HepG2 (cell line): ENCODE data around the gene CPNE4. TPM values are rescaled to one million over a fixed set of nuclear protein-coding genes. Genes with fewer than 3 reads are reported as not detected.

Experiments used
- BHLHE40 ChIP-seq: IDR thresholded peaks from 2 replicates; pipeline ENCODE4 v1.6.1; 2011; ENCODE audit warnings: low read length, improper control_type of control experiment
- CC2D1A ChIP-seq: sonication (generic); formaldehyde crosslinking; IDR thresholded peaks from 2 replicates; pipeline ENCODE4 v1.8.1; 2023; ENCODE audit warnings: mild to moderate bottlenecking, missing genetic modification reagents
- CENPBD1 ChIP-seq: sonication (generic); formaldehyde crosslinking; IDR thresholded peaks from 2 replicates; pipeline ENCODE4 v1.8.0; 2022; ENCODE audit warnings: missing genetic modification reagents, low read depth, mild to moderate bottlenecking, borderline replicate concordance
- FLYWCH1 ChIP-seq: sonication (generic); formaldehyde crosslinking; IDR thresholded peaks from 2 replicates; pipeline ENCODE4 v1.8.1; 2023; ENCODE audit warnings: mild to moderate bottlenecking, missing genetic modification reagents
- FOSL2 ChIP-seq: sonication (generic); formaldehyde crosslinking; IDR thresholded peaks from 2 replicates; pipeline ENCODE4 v1.4.0; 2020; ENCODE audit warnings: missing genetic modification reagents
- FOXA1 ChIP-seq, 2 experiments: fragments of 450-650 bp in 1 of 2; sonication (generic) in 1 of 2; formaldehyde crosslinking in 1 of 2; IDR thresholded peaks; 2 replicates each; pipeline versions ENCODE4 v1.4.0 to v1.6.1; 2016 to 2020; ENCODE audit warnings: missing genetic modification reagents in 1 of 2
- HOXD1 ChIP-seq: sonication (generic); formaldehyde crosslinking; IDR thresholded peaks from 2 replicates; pipeline ENCODE4 v1.5.0; 2020; ENCODE audit warnings: missing genetic modification reagents
- KDM1A ChIP-seq: IDR thresholded peaks from 2 replicates; pipeline ENCODE4 v1.6.1; 2016; ENCODE audit warnings: missing compliant biosample characterization
- KDM3A ChIP-seq: IDR thresholded peaks from 2 replicates; pipeline ENCODE4 v1.6.1; 2018; ENCODE audit warnings: low read depth, missing compliant biosample characterization
- KLF12 ChIP-seq: sonication (generic); formaldehyde crosslinking; IDR thresholded peaks from 2 replicates; pipeline ENCODE4 v1.4.0; 2020; ENCODE audit warnings: missing genetic modification reagents, borderline replicate concordance
- KLF13 ChIP-seq: sonication (generic); formaldehyde crosslinking; IDR thresholded peaks from 2 replicates; pipeline ENCODE4 v1.4.0; 2020; ENCODE audit warnings: mild to moderate bottlenecking, missing genetic modification reagents
- MIER2 ChIP-seq: IDR thresholded peaks from 2 replicates; pipeline ENCODE4 v1.6.1; 2016; ENCODE audit warnings: missing biosample characterization, missing genetic modification reagents
- MNT ChIP-seq: fragments of 450-650 bp; IDR thresholded peaks from 2 replicates; pipeline ENCODE4 v1.6.1; 2016
- PREB ChIP-seq: sonication (generic); formaldehyde crosslinking; IDR thresholded peaks from 2 replicates; pipeline ENCODE4 v1.4.0; 2020; ENCODE audit warnings: missing genetic modification reagents
- SAP130 ChIP-seq: IDR thresholded peaks from 2 replicates; pipeline ENCODE4 v1.6.1; 2016; ENCODE audit warnings: low read depth
- TOPORS ChIP-seq: sonication (generic); formaldehyde crosslinking; IDR thresholded peaks from 2 replicates; pipeline ENCODE4 v1.8.0; 2023; ENCODE audit warnings: mild to moderate bottlenecking, missing genetic modification reagents
- ZKSCAN1 ChIP-seq: fragments of 150-350 bp; IDR thresholded peaks from 2 replicates; pipeline ENCODE4 v1.6.1; 2014; ENCODE audit warnings: low read length
- ZMYM3 ChIP-seq: sonication (generic); formaldehyde crosslinking; IDR thresholded peaks from 2 replicates; pipeline ENCODE4 v1.5.1; 2020; ENCODE audit warnings: mild to moderate bottlenecking, missing genetic modification reagents
- ZNF101 ChIP-seq: sonication (generic); formaldehyde crosslinking; IDR thresholded peaks from 2 replicates; pipeline ENCODE4 v1.4.0; 2020; ENCODE audit warnings: mild to moderate bottlenecking, low read depth, missing genetic modification reagents, borderline replicate concordance
- ZNF205 ChIP-seq: IDR thresholded peaks from 2 replicates; pipeline ENCODE4 v1.6.1; 2018; ENCODE audit warnings: missing biosample characterization, missing genetic modification reagents
- ZNF296 ChIP-seq: sonication (generic); formaldehyde crosslinking; conservative IDR thresholded peaks from 2 replicates; pipeline ENCODE4 v1.5.0; 2020; ENCODE audit warnings: mild to moderate bottlenecking, missing genetic modification reagents
- ZNF331 ChIP-seq: sonication (generic); formaldehyde crosslinking; IDR thresholded peaks from 2 replicates; pipeline ENCODE4 v1.4.0; 2020; ENCODE audit warnings: missing genetic modification reagents
- ZNF33B ChIP-seq: sonication (generic); formaldehyde crosslinking; IDR thresholded peaks from 2 replicates; pipeline ENCODE4 v1.5.1; 2020; ENCODE audit warnings: mild to moderate bottlenecking, missing genetic modification reagents
- ZNF530 ChIP-seq: sonication (generic); formaldehyde crosslinking; IDR thresholded peaks from 2 replicates; pipeline ENCODE4 v1.5.0; 2020; ENCODE audit warnings: low read depth, mild to moderate bottlenecking, missing genetic modification reagents
- ZNF547 ChIP-seq: sonication (generic); formaldehyde crosslinking; IDR thresholded peaks from 2 replicates; pipeline ENCODE4 v1.5.1; 2020; ENCODE audit warnings: mild to moderate bottlenecking, missing genetic modification reagents
- ZNF605 ChIP-seq: sonication (generic); formaldehyde crosslinking; IDR thresholded peaks from 2 replicates; pipeline ENCODE4 v1.8.0; 2022; ENCODE audit warnings: mild to moderate bottlenecking, missing genetic modification reagents
- ZNF619 ChIP-seq: sonication (generic); formaldehyde crosslinking; IDR thresholded peaks from 2 replicates; pipeline ENCODE4 v1.4.0; 2020; ENCODE audit warnings: mild to moderate bottlenecking, missing genetic modification reagents
- ZNF780A ChIP-seq: sonication (generic); formaldehyde crosslinking; IDR thresholded peaks from 2 replicates; pipeline ENCODE4 v1.8.0; 2022; ENCODE audit warnings: mild to moderate bottlenecking, missing genetic modification reagents, moderate library complexity
- ZNF788 ChIP-seq: sonication (generic); formaldehyde crosslinking; IDR thresholded peaks from 2 replicates; pipeline ENCODE4 v1.5.0; 2020; ENCODE audit warnings: mild to moderate bottlenecking, missing genetic modification reagents, borderline replicate concordance
- ZNF841 ChIP-seq: sonication (generic); formaldehyde crosslinking; IDR thresholded peaks from 2 replicates; pipeline ENCODE4 v1.8.1; 2023; ENCODE audit warnings: missing genetic modification reagents, borderline replicate concordance
- polyA plus RNA-seq, 8 experiments: library from polyadenylated mRNA; depleted of rRNA in 3 of 8; stranded (reverse) in 7 of 8; unstranded in 1 of 8; fragments of >200 nt; fragmentation: Illumina TruSeq in 4 of 8; extraction: Trizol in 4 of 8; gene quantifications; 2 replicates each; pipeline versions ENCODE4 v1.2.1 to v1.2.3, GENCODE V29; 2011 to 2016; ENCODE audit warnings: low read depth in 4 of 8, missing spikeins in 1 of 8, mixed read lengths in 1 of 8; ENCODE audit not compliant: insufficient read depth in 1 of 8
- total RNA-seq, 5 experiments: library from RNA; depleted of rRNA; stranded (reverse); fragments of >200 nt; fragmentation: Illumina TruSeq; extraction: Trizol; gene quantifications; 2 replicates each; pipeline ENCODE4 v1.2.3, GENCODE V29; 2016; ENCODE audit warnings: low read depth in 1 of 5

CPNE4 gene
- total and polyA plus RNA-seq, 2 of the 13 experiments (the other 11 are each of a cell fraction or from before 2014, with no cell fraction given): not detected

- peak; percentile 17; the same call in 1 of the 2 replicates for TF ChIP-seq KDM1A (CRISPR knock-in tag)
- no peak for TF ChIP-seq ZMYM3 (CRISPR knock-in tag)
- peak; percentile 68 for TF ChIP-seq FOSL2 (CRISPR knock-in tag)
- TF ChIP-seq MNT: peak; percentile 87
- TF ChIP-seq HOXD1 (CRISPR knock-in tag): peak; percentile 91
- peak; percentile 87 for TF ChIP-seq KDM3A (CRISPR knock-in tag)
- peak; percentile 96 for TF ChIP-seq ZNF547
- TF ChIP-seq ZNF788 (CRISPR knock-in tag): peak; percentile 98
- TF ChIP-seq ZNF296 (CRISPR knock-in tag): 0 out of 2 replicates have a peak, but pooled peaks have one; percentile 80
- TF ChIP-seq MIER2: peak; percentile 86
- peak; percentile 44 for TF ChIP-seq FLYWCH1 (CRISPR knock-in tag)
- TF ChIP-seq CC2D1A (CRISPR knock-in tag): 0 out of 2 replicates have a peak, but pooled peaks have one; percentile 54
- peak; percentile 61; the same call in 1 of the 2 replicates for TF ChIP-seq ZNF101 (CRISPR knock-in tag)
- TF ChIP-seq BHLHE40: peak; percentile 46
- peak; percentile 85; the same call in 1 of the 2 replicates for TF ChIP-seq ZNF841 (CRISPR knock-in tag)
- peak; percentile 93 for TF ChIP-seq ZNF605 (CRISPR knock-in tag)
- TF ChIP-seq ZNF619 (CRISPR knock-in tag): peak; percentile 95; the same call in 1 of the 2 replicates
- peak; percentile 83; the same call in 1 of the 2 replicates for TF ChIP-seq ZNF205
- peak; percentile 96 for TF ChIP-seq SAP130 (CRISPR knock-in tag)
- peak; percentile 95 for TF ChIP-seq ZNF780A (CRISPR knock-in tag)
- 0 out of 2 replicates have a peak, but pooled peaks have one; percentile 43 for TF ChIP-seq PREB (CRISPR knock-in tag)
- peak; percentile 58; the same call in 1 of the 2 replicates for TF ChIP-seq ZKSCAN1
- TF ChIP-seq FOXA1 (IDR thresholded peaks at IDR 0.05): no peak
- no peak for TF ChIP-seq FOXA1 (CRISPR knock-in tag; IDR thresholded peaks at IDR 0.05)
- no peak for TF ChIP-seq KLF13 (CRISPR knock-in tag)
- TF ChIP-seq ZNF33B (CRISPR knock-in tag): peak; percentile 95; the same call in 1 of the 2 replicates
- no peak for TF ChIP-seq ZNF530 (CRISPR knock-in tag)
- peak; percentile 93 for TF ChIP-seq KLF12 (CRISPR knock-in tag)
- peak; percentile 79; the same call in 1 of the 2 replicates for TF ChIP-seq CENPBD1
- TF ChIP-seq ZNF331 (CRISPR knock-in tag): peak; percentile 91
- peak; percentile 99 for TF ChIP-seq TOPORS (CRISPR knock-in tag)
Observed at GRCh38 chr3:131502530-131503319, 532.1 kb downstream of the CPNE4 start, which contains the start of gene MRPL3 (continued).
